WTC11 (cell line): ENCODE measurements around the gene ZNF75A. TPM values are rescaled to one million over a fixed set of nuclear protein-coding genes. Genes with fewer than 3 reads are reported as not detected.

ENCODE experiments used
- ATAC-seq: fragments of 200-7000 bp; cut with Tn5 transposase; 2 replicates; pipeline ENCODE4 v1.10.0; 2021; ENCODE audit warnings: mild to moderate bottlenecking, moderate library complexity
- CTCF ChIA-PET: fragments of 300-600 bp; sonication (Branson Sonifier 250); formaldehyde crosslinking; loops from one replicate; lab custom pipeline; 2021; ENCODE audit warnings: antibody characterized with exemption; lab: Charles Lee
- POLR2A ChIA-PET: fragments of 350-600 bp; sonication (Branson Sonifier 250); formaldehyde crosslinking; loops from one replicate; lab custom pipeline; 2021; ENCODE audit warnings: antibody characterized with exemption; lab: Charles Lee
- DNase-seq: peaks from one replicate; pipeline ENCODE4 v3.0.0; 2021; ENCODE audit warnings: low spot score
- H3K27ac Mint-ChIP-seq: 2 replicates; pipeline ENCODE4 v1.8.0; 2021; ENCODE audit warnings: mixed read lengths
- H3K27me3 Mint-ChIP-seq: 2 replicates; pipeline ENCODE4 v1.8.0; 2021; ENCODE audit warnings: low read depth, mild to moderate bottlenecking, moderate library complexity, mixed read lengths
- H3K36me3 Mint-ChIP-seq: 2 replicates; pipeline ENCODE4 v1.8.0; 2021; ENCODE audit warnings: mixed read lengths
- H3K4me1 Mint-ChIP-seq: 2 replicates; pipeline ENCODE4 v1.8.0; 2022; ENCODE audit warnings: mixed read lengths
- H3K4me3 Mint-ChIP-seq: 2 replicates; pipeline ENCODE4 v1.8.0; 2021; ENCODE audit warnings: mild to moderate bottlenecking, moderate library complexity, mixed read lengths
- H3K9me3 Mint-ChIP-seq: 2 replicates; pipeline ENCODE4 v1.8.0; 2021; ENCODE audit warnings: mixed read lengths
- ATF2 ChIP-seq: sonication (generic); formaldehyde crosslinking; IDR thresholded peaks from 2 replicates; pipeline ENCODE4 v1.8.1; 2022; ENCODE audit warnings: low read depth, missing genetic modification reagents, borderline replicate concordance
- FOXJ3 ChIP-seq: sonication (generic); formaldehyde crosslinking; IDR thresholded peaks from 2 replicates; pipeline ENCODE4 v1.9.0; 2021; ENCODE audit warnings: missing genetic modification reagents, mild to moderate bottlenecking, borderline replicate concordance
- FOXP4 ChIP-seq: sonication (generic); formaldehyde crosslinking; IDR thresholded peaks from 2 replicates; pipeline ENCODE4 v1.8.0; 2022; ENCODE audit warnings: mild to moderate bottlenecking, missing genetic modification reagents
- GTF2I ChIP-seq: fragments of 250-450 bp; sonication (Bioruptor Pico); conservative IDR thresholded peaks from 2 replicates; pipeline ENCODE4 v1.4.0; 2021; ENCODE audit warnings: mild to moderate bottlenecking
- HMGA2 ChIP-seq: fragments of 250-450 bp; sonication (Bioruptor Pico); IDR thresholded peaks from 2 replicates; pipeline ENCODE4 v1.4.0; 2021; ENCODE audit warnings: mild to moderate bottlenecking, moderate library complexity
- IRF2 ChIP-seq: sonication (generic); formaldehyde crosslinking; IDR thresholded peaks from 2 replicates; pipeline ENCODE4 v1.8.0; 2022; ENCODE audit warnings: low read depth, missing genetic modification reagents, borderline replicate concordance
- JAZF1 ChIP-seq: fragments of 250-450 bp; sonication (Bioruptor Pico); IDR thresholded peaks from 2 replicates; pipeline ENCODE4 v1.9.0; 2021; ENCODE audit warnings: moderate library complexity, mild to moderate bottlenecking, inconsistent platforms
- PREB ChIP-seq: sonication (generic); formaldehyde crosslinking; IDR thresholded peaks from 2 replicates; pipeline ENCODE4 v1.8.1; 2022; ENCODE audit warnings: mild to moderate bottlenecking, missing genetic modification reagents, moderate library complexity, borderline replicate concordance
- RORB ChIP-seq: fragments of 250-450 bp; sonication (Bioruptor Pico); IDR thresholded peaks from 2 replicates; pipeline ENCODE4 v1.9.0; 2021; ENCODE audit warnings: mild to moderate bottlenecking
- SOX15 ChIP-seq: fragments of 250-450 bp; sonication (Bioruptor Pico); IDR thresholded peaks from 2 replicates; pipeline ENCODE4 v1.9.0; 2021; ENCODE audit warnings: mild to moderate bottlenecking
- USF2 ChIP-seq: sonication (generic); formaldehyde crosslinking; IDR thresholded peaks from 2 replicates; pipeline ENCODE4 v1.8.1; 2023; ENCODE audit warnings: mild to moderate bottlenecking, missing genetic modification reagents, moderate library complexity
- ZNF138 ChIP-seq: sonication (generic); formaldehyde crosslinking; conservative IDR thresholded peaks from 2 replicates; pipeline ENCODE4 v1.8.1; 2022; ENCODE audit warnings: mild to moderate bottlenecking, moderate library complexity, missing genetic modification reagents
- ZNF416 ChIP-seq: fragments of 250-450 bp; sonication (Bioruptor Pico); IDR thresholded peaks from 2 replicates; pipeline ENCODE4 v1.9.0; 2021; ENCODE audit warnings: mild to moderate bottlenecking, inconsistent platforms
- total RNA-seq: library from RNA; stranded (reverse); gene quantifications from 3 replicates; pipeline ENCODE4 v1.2.3, GENCODE V29; 2021
- TF ChIP-seq, protein P1 (sequence below): fragments of 250-450 bp; sonication (Bioruptor Pico); conservative IDR thresholded peaks from 2 replicates; pipeline ENCODE4 v1.9.0; 2021; ENCODE audit warnings: mild to moderate bottlenecking
- TF ChIP-seq, protein P2 (sequence below): sonication (generic); formaldehyde crosslinking; IDR thresholded peaks from 2 replicates; pipeline ENCODE4 v1.8.0; 2022; ENCODE audit warnings: mild to moderate bottlenecking, missing genetic modification reagents
- TF ChIP-seq, protein P3 (sequence below): sonication (generic); formaldehyde crosslinking; IDR thresholded peaks from 2 replicates; pipeline ENCODE4 v1.8.1; 2022; ENCODE audit warnings: mild to moderate bottlenecking, moderate library complexity, missing genetic modification reagents

Gene ZNF75A
- total RNA-seq, 1 experiment from 2014 or later, result 31.5 TPM

DNA sequence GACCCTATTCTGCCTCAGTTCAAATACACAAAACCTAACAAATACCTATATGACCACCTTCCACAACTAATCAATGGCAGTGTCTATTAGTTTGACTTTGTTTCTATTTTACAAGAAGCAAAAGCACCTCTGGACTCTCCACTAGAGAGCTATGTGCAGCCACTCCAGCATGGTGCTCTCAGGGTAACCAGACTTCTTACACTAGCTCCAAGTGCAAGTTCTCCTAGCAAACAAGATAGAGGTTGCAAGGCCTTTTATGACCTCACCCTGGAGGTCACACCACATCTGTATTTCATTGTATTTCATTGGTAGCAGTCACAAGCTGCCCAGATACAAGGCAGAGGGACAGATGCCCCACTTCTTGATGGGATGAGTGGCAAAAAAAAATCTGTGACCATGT is 30.4 kb upstream of the ZNF75A start:
- DNase-seq (no peak), ATAC-seq (no peak)
- CTCF ChIA-PET, result interaction anchor here (1.2 kb wide), 1 partner anchor 8 kb away, joined by 4 read pairs; no protein-coding TSS in a partner anchor
- Mint-ChIP-seq H3K4me3 (no peak overlapping the region), H3K27me3 (peaks cover 27% of the 10 kb centered on the region), H3K9me3 (peaks cover 30% of the 10 kb centered on the region), H3K36me3 (no peaks in the 10 kb centered on the region), H3K27ac (no peak overlapping the region), H3K4me1 (0 out of 2 replicates have a peak, but pooled peaks cover 4% of the 10 kb centered on the region)
- TF ChIP-seq, protein P1, sequence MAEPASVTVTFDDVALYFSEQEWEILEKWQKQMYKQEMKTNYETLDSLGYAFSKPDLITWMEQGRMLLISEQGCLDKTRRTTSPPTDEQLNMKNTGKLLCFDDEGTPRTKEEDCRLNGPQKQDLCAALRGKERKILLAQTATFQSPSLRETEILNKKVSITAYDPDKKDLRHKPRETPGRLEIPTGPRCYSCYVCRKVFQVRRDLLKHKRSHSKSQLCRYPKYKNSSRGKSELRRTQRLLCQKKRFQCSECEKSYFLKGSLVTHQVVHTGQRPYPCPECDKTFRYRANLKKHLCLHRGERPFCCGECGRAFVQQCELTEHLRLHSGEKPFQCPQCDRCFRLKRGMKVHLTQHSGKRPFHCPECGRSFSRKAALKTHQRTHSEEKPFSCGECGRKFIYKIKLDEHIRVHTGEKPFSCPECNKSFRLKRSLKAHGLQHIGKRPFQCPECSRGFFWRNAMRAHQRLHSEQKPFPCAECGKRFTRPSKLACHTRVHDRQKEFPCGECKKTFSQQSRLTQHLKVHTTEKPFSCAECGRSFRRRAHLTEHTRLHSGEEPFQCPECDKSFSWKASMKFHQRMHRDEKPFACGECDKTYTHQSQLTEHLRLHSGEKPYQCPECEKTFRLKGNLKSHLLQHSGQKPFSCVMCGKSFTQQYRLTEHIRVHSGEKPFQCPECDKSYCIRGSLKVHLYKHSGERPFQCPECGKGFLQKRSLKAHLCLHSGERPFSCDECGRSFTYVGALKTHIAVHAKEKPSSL (CRISPR knock-in tag), result no peak
- TF ChIP-seq JAZF1 (CRISPR knock-in tag) (no peak), RORB (no peak), USF2 (CRISPR knock-in tag) (no peak), ZNF416 (CRISPR knock-in tag) (no peak), SOX15 (CRISPR knock-in tag) (no peak), GTF2I (CRISPR knock-in tag) (no peak), FOXJ3 (CRISPR knock-in tag) (no peak), ZNF138 (no peak), HMGA2 (CRISPR knock-in tag) (no peak)
- TF ChIP-seq, protein P2, sequence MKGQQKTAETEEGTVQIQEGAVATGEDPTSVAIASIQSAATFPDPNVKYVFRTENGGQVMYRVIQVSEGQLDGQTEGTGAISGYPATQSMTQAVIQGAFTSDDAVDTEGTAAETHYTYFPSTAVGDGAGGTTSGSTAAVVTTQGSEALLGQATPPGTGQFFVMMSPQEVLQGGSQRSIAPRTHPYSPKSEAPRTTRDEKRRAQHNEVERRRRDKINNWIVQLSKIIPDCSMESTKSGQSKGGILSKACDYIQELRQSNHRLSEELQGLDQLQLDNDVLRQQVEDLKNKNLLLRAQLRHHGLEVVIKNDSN (CRISPR knock-in tag), result no peak
- POLR2A ChIA-PET, result no interaction called here

DNA sequence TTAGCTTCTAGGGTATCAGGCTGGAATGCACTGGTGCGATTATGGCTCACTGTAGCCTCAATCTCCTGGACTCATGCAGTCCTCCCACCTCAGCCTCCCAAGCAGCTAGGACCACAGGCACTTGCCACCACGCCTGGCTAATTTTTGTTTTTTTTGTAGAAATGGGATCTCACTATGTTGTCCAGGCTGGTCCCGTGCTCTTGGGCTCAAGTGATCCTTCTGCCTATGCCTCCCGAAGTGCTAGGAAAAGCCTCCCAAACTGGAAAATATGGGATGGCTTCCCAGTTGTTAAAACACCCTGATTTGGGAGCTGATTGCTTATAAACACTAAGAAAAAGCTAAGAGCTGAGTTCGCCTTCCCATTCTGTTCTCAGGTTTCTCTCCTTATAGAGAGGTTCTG is 28.6 kb upstream of the ZNF75A start:
- no peak overlapping the region for H3K4me3 Mint-ChIP-seq
- POLR2A ChIA-PET, result no interaction called here
- peaks cover 26% of the 10 kb centered on the region for H3K27me3 Mint-ChIP-seq
- TF ChIP-seq IRF2 (CRISPR knock-in tag) (no peak), FOXP4 (CRISPR knock-in tag) (no peak), PREB (CRISPR knock-in tag) (no peak), ATF2 (CRISPR knock-in tag) (no peak)
- TF ChIP-seq, protein P3, sequence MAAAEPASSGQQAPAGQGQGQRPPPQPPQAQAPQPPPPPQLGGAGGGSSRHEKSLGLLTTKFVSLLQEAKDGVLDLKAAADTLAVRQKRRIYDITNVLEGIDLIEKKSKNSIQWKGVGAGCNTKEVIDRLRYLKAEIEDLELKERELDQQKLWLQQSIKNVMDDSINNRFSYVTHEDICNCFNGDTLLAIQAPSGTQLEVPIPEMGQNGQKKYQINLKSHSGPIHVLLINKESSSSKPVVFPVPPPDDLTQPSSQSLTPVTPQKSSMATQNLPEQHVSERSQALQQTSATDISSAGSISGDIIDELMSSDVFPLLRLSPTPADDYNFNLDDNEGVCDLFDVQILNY, result no peak
- TF ChIP-seq, all 79 proteins: peak for 0
- Mint-ChIP-seq H3K27ac (no peak overlapping the region), H3K9me3 (peaks cover 23% of the 10 kb centered on the region), H3K36me3 (no peaks in the 10 kb centered on the region), H3K4me1 (0 out of 2 replicates have a peak, but pooled peaks cover 4% of the 10 kb centered on the region)
- no peak for DNase-seq
- CTCF ChIA-PET, result interaction anchor here (0.8 to 1.4 kb wide), 2 partner anchors 10 to 124 kb away, joined by 3 to 10 read pairs; partner anchors contain the start of genes ZNF174 and ZSCAN32
- no peak for ATAC-seq
